ENCODE data around the gene TRIM37. TPM values are rescaled to one million over a fixed set of nuclear protein-coding genes. Genes with fewer than 3 reads are reported as not detected.
A peak's percentile ranks its signal among the peaks of the same experiment; 100 is the strongest.

TRIM37 gene
- total and polyA plus RNA-seq, 7 experiments from 2014 or later, result 6.7 to 25.2 (median 18.3) TPM

GRCh38 chr17:59121901-59122480 lies 15.3 kb upstream of the TRIM37 start:
- Histone ChIP-seq H3K4me1 (ENCODE audit: control insufficient read depth in 2 of 2, insufficient read depth in 2 of 2, low read length in 2 of 2) (no peaks in the 10 kb centered on the region), H3K27ac (ENCODE audit: low read depth, low read length) (no peak overlapping the region), H3K9me3 (ENCODE audit: control insufficient read depth in 2 of 3, low read length in 3 of 3) (no peaks in the 10 kb centered on the region), H3K27me3 (ENCODE audit: control insufficient read depth in 2 of 2, insufficient read depth in 2 of 2, low read length in 2 of 2) (no peaks in the 10 kb centered on the region), H3K36me3 (ENCODE audit: control insufficient read depth in 2 of 3, insufficient read depth in 3 of 3, low read length in 3 of 3) (peaks cover 0 to 4% (median 0%) of the 10 kb centered on the region in 3 experiments), H3K4me3 (ENCODE audit: low read length) (no peak overlapping the region)
- Mint-ChIP-seq H3K27me3 (no peaks in the 10 kb centered on the region), H3K9me3 (peaks cover 0 to 2% (median 0%) of the 10 kb centered on the region in 11 donors), H3K27ac (no peak overlapping the region), H3K4me3 (no peak overlapping the region), H3K4me1 (peaks cover 0 to 9% (median 0%) of the 10 kb centered on the region in 7 donors), H3K36me3 (peaks cover 0 to 35% (median 18%) of the 10 kb centered on the region in 5 donors)
- intact Hi-C loops (cut with micrococcal nuclease), result no loop called here
- DNase-seq (no peak), ATAC-seq (no peak)
- CTCF ChIA-PET, result no interaction called here
- POLR2A ChIA-PET, result no interaction called here

- Histone ChIP-seq H3K27me3 (ENCODE audit: control insufficient read depth in 2 of 2, insufficient read depth in 2 of 2, low read length in 2 of 2) (no peaks in the 10 kb centered on the region), H3K4me3 (ENCODE audit: low read length) (no peak overlapping the region), H3K9me3 (ENCODE audit: control insufficient read depth in 2 of 3, low read length in 3 of 3) (no peaks in the 10 kb centered on the region), H3K36me3 (ENCODE audit: control insufficient read depth in 2 of 3, insufficient read depth in 3 of 3, low read length in 3 of 3) (peaks cover 0 to 10% (median 0%) of the 10 kb centered on the region in 3 experiments), H3K4me1 (ENCODE audit: control insufficient read depth in 2 of 2, insufficient read depth in 2 of 2, low read length in 2 of 2) (no peaks in the 10 kb centered on the region), H3K27ac (ENCODE audit: low read depth, low read length) (no peak overlapping the region)
- Mint-ChIP-seq H3K36me3 (peaks cover 0 to 26% (median 12%) of the 10 kb centered on the region in 5 donors), H3K4me3 (no peak overlapping the region), H3K27me3 (no peaks in the 10 kb centered on the region), H3K9me3 (peaks cover 0 to 2% (median 0%) of the 10 kb centered on the region in 11 donors), H3K4me1 (peaks cover 0 to 18% (median 0%) of the 10 kb centered on the region in 7 donors), H3K27ac (no peak overlapping the region)
- DNase-seq, result no peak
- intact Hi-C loops (cut with micrococcal nuclease), result no loop called here
- POLR2A ChIA-PET, result no interaction called here
- ATAC-seq, result no peak
- CTCF ChIA-PET, result interaction anchor here (0.6 kb wide), 1 partner anchor 20 kb away, joined by 3 read pairs; no protein-coding TSS in a partner anchor
Observed at GRCh38 chr17:59115474-59115873, 8.8 kb upstream of the TRIM37 start.

GRCh38 chr17:59111539-59111938 lies 4.9 kb upstream of the TRIM37 start:
- Histone ChIP-seq H3K36me3 (ENCODE audit: control insufficient read depth in 2 of 3, insufficient read depth in 3 of 3, low read length in 3 of 3) (peaks cover 0 to 7% (median 0%) of the 10 kb centered on the region in 3 experiments), H3K27me3 (ENCODE audit: control insufficient read depth in 2 of 2, insufficient read depth in 2 of 2, low read length in 2 of 2) (no peaks in the 10 kb centered on the region), H3K4me3 (ENCODE audit: low read length) (no peak overlapping the region), H3K27ac (ENCODE audit: low read depth, low read length) (no peak overlapping the region), H3K4me1 (ENCODE audit: control insufficient read depth in 2 of 2, insufficient read depth in 2 of 2, low read length in 2 of 2) (peaks cover 5 to 8% of the 10 kb centered on the region in 2 donors), H3K9me3 (ENCODE audit: control insufficient read depth in 2 of 3, low read length in 3 of 3) (no peaks in the 10 kb centered on the region)
- DNase-seq (no peak), ATAC-seq (no peak)
- Mint-ChIP-seq H3K27ac (peak overlapping the region in 1 of 9 donors; percentile 0), H3K4me1 (peaks cover 0 to 38% (median 12%) of the 10 kb centered on the region in 7 donors), H3K27me3 (no peaks in the 10 kb centered on the region), H3K36me3 (peaks cover 0 to 18% (median 4%) of the 10 kb centered on the region in 5 donors), H3K4me3 (no peak overlapping the region), H3K9me3 (no peaks in the 10 kb centered on the region)
- intact Hi-C loops (cut with micrococcal nuclease), result no loop called here
- POLR2A ChIA-PET, result no interaction called here
- CTCF ChIA-PET, result no interaction called here

- no peaks in the 10 kb centered on the region for H3K27me3 Mint-ChIP-seq
- peaks cover 0 to 18% (median 4%) of the 10 kb centered on the region in 5 donors for H3K36me3 Mint-ChIP-seq
- Histone ChIP-seq H3K36me3 (ENCODE audit: control insufficient read depth in 2 of 3, insufficient read depth in 3 of 3, low read length in 3 of 3) (peaks cover 0 to 11% (median 0%) of the 10 kb centered on the region in 3 experiments), H3K9me3 (ENCODE audit: control insufficient read depth in 2 of 3, low read length in 3 of 3) (no peaks in the 10 kb centered on the region), H3K27ac (ENCODE audit: low read depth, low read length) (no peak overlapping the region), H3K4me1 (ENCODE audit: control insufficient read depth in 2 of 2, insufficient read depth in 2 of 2, low read length in 2 of 2) (peaks cover 5 to 8% of the 10 kb centered on the region in 2 donors), H3K27me3 (ENCODE audit: control insufficient read depth in 2 of 2, insufficient read depth in 2 of 2, low read length in 2 of 2) (no peaks in the 10 kb centered on the region), H3K4me3 (ENCODE audit: low read length) (no peak overlapping the region)
- CTCF ChIA-PET, result no interaction called here
- H3K9me3 Mint-ChIP-seq, result peaks cover 0 to 1% (median 0%) of the 10 kb centered on the region in 11 donors
- peak overlapping the region in 2 of 9 donors; percentile 0 to 50 for H3K27ac Mint-ChIP-seq
- no peak overlapping the region for H3K4me3 Mint-ChIP-seq
- intact Hi-C loops (cut with micrococcal nuclease), result no loop called here
- ATAC-seq (no peak), DNase-seq (no peak)
- POLR2A ChIA-PET, result no interaction called here
- H3K4me1 Mint-ChIP-seq, result peaks cover 2 to 38% (median 13%) of the 10 kb centered on the region in 7 donors
Observed at GRCh38 chr17:59110973-59111372, 4.3 kb upstream of the TRIM37 start.

GRCh38 chr17:59108400-59109102 lies 1.9 kb upstream of the TRIM37 start:
- no peaks in the 10 kb centered on the region for H3K9me3 ChIP-seq (ENCODE audit: control insufficient read depth in 2 of 3, low read length in 3 of 3)
- ATAC-seq, result no peak
- no peak overlapping the region for H3K27ac Mint-ChIP-seq
- H3K4me3 Mint-ChIP-seq, result peak overlapping the region in 2 of 10 donors; percentile 25 to 35
- H3K36me3 ChIP-seq (ENCODE audit: control insufficient read depth in 2 of 3, insufficient read depth in 3 of 3, low read length in 3 of 3), result peaks cover 0 to 5% (median 0%) of the 10 kb centered on the region in 3 experiments
- H3K27me3 Mint-ChIP-seq, result no peaks in the 10 kb centered on the region
- no peak overlapping the region for H3K4me3 ChIP-seq (ENCODE audit: low read length)
- ChIA-PET CTCF (interaction anchor here (0.6 to 0.7 kb wide), 3 partner anchors 9 to 323 kb away, joined by 3 to 4 read pairs (median 3); no protein-coding TSS in a partner anchor), POLR2A (interaction anchor here (1.2 kb wide), 1 partner anchor 43 kb away, joined by 4 read pairs; no protein-coding TSS in a partner anchor)
- H3K9me3 Mint-ChIP-seq, result peaks cover 0 to 2% (median 0%) of the 10 kb centered on the region in 11 donors
- no peak overlapping the region for H3K27ac ChIP-seq (ENCODE audit: low read depth, low read length)
- DNase-seq, result no peak
- peaks cover 15 to 56% (median 35%) of the 10 kb centered on the region in 7 donors for H3K4me1 Mint-ChIP-seq
- intact Hi-C loops (cut with micrococcal nuclease), result loop anchor here (5.0 to 10.0 kb wide), 5 partner anchors 416 to 1494 kb away; partner anchors contain the start of genes PPM1D (in 2 of the 2), DHX40 (in 1 of the 2), RAD51C (in 1 of the 2) and RNFT1 (in 1 of the 2)
- peaks cover 0 to 13% (median 4%) of the 10 kb centered on the region in 5 donors for H3K36me3 Mint-ChIP-seq
- no peaks in the 10 kb centered on the region for H3K27me3 ChIP-seq (ENCODE audit: control insufficient read depth in 2 of 2, insufficient read depth in 2 of 2, low read length in 2 of 2)
- peaks cover 11 to 26% of the 10 kb centered on the region in 2 donors for H3K4me1 ChIP-seq (ENCODE audit: control insufficient read depth in 2 of 2, insufficient read depth in 2 of 2, low read length in 2 of 2)

- H3K36me3 ChIP-seq (ENCODE audit: control insufficient read depth in 2 of 3, insufficient read depth in 3 of 3, low read length in 3 of 3), result peaks cover 0 to 5% (median 0%) of the 10 kb centered on the region in 3 experiments
- DNase-seq, result no peak
- H3K27ac ChIP-seq (ENCODE audit: low read depth, low read length), result peak overlapping the region; percentile 63
- Mint-ChIP-seq H3K4me3 (peak overlapping the region; percentile 80 to 97 (median 94)), H3K27me3 (no peaks in the 10 kb centered on the region), H3K36me3 (peaks cover 0 to 13% (median 4%) of the 10 kb centered on the region in 5 donors), H3K9me3 (peaks cover 0 to 2% (median 0%) of the 10 kb centered on the region in 11 donors), H3K27ac (peak overlapping the region in 8 of 9 donors; percentile 10 to 98 (median 89)), H3K4me1 (peaks cover 15 to 58% (median 35%) of the 10 kb centered on the region in 7 donors)
- H3K9me3 ChIP-seq (ENCODE audit: control insufficient read depth in 2 of 3, low read length in 3 of 3), result no peaks in the 10 kb centered on the region
- ChIA-PET CTCF (no interaction called here), POLR2A (interaction anchor here (0.5 to 2.7 kb wide), 8 partner anchors 11 to 1570 kb away, joined by 3 to 21 read pairs (median 4); partner anchors contain the start of genes BCAS3, HSF5, PRR11 and SKA2)
- H3K4me3 ChIP-seq (ENCODE audit: low read length), result peak overlapping the region; percentile 67
- intact Hi-C loops (cut with micrococcal nuclease), result loop anchor here (2.0 to 10.0 kb wide), 9 partner anchors 114 to 1495 kb away; partner anchors contain the start of genes PPM1D (in 2 of the 2), SRSF1 (in 2 of the 2), DHX40 (in 1 of the 2) and GDPD1 (in 1 of the 2)
- ATAC-seq, result no peak
- peaks cover 11 to 26% of the 10 kb centered on the region in 2 donors for H3K4me1 ChIP-seq (ENCODE audit: control insufficient read depth in 2 of 2, insufficient read depth in 2 of 2, low read length in 2 of 2)
- no peaks in the 10 kb centered on the region for H3K27me3 ChIP-seq (ENCODE audit: control insufficient read depth in 2 of 2, insufficient read depth in 2 of 2, low read length in 2 of 2)
Observed at GRCh38 chr17:59107306-59107670, 608 bp upstream of the TRIM37 start.

Measured in naive thymus-derived CD4-positive, alpha-beta T cell (primary cell).